ENCODE data around the gene ASB9. TPM values are rescaled to one million over a fixed set of nuclear protein-coding genes. Genes with fewer than 3 reads are reported as not detected.

The ASB9 gene
- total RNA-seq, 1 experiment from 2014 or later: 5.7 TPM

DNA sequence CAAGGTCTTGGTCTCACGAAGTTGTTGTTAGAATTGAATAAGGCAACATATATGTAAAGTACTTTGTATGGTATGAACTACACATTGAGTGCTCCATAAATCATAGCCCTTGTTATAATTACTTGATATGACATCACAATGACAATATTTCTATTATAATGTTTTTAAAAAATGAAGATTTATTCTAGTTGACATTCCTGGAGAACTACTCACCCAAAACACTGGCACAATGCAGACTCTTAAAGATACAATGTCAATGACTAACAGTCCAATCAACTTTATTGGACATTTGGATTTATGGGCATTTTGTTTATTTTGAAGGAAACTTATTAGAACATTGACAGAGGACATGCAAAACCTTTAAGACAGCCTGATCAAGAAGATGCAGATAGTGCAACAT, 55.3 kb downstream of the ASB9 start:
- Histone ChIP-seq H3K9me2 (ENCODE audit: insufficient read depth) (no peaks in the 10 kb centered on the region), H3K27me3 (ENCODE audit: insufficient read depth, low read depth) (no peaks in the 10 kb centered on the region), H3K4me3 (no peak overlapping the region), H4K20me1 (ENCODE audit: insufficient read depth) (no peaks in the 10 kb centered on the region), H3K27ac (no peak overlapping the region), H3K9me3 (ENCODE audit: insufficient read depth, low read depth) (no peaks in the 10 kb centered on the region), H3F3A (ENCODE audit: insufficient read depth, low read depth) (no peaks in the 10 kb centered on the region), H2AFZ (no peak overlapping the region), H3K4me2 (no peak overlapping the region), H3K36me3 (ENCODE audit: low read depth) (no peaks in the 10 kb centered on the region), H3K4me1 (replicated peaks; ENCODE audit: insufficient read depth) (no peaks in the 10 kb centered on the region), H3K79me2 (ENCODE audit: low read depth) (no peaks in the 10 kb centered on the region)
- CTCF ChIA-PET: no interaction called here
- DNase-seq: no peak
- TF ChIP-seq, protein P1, sequence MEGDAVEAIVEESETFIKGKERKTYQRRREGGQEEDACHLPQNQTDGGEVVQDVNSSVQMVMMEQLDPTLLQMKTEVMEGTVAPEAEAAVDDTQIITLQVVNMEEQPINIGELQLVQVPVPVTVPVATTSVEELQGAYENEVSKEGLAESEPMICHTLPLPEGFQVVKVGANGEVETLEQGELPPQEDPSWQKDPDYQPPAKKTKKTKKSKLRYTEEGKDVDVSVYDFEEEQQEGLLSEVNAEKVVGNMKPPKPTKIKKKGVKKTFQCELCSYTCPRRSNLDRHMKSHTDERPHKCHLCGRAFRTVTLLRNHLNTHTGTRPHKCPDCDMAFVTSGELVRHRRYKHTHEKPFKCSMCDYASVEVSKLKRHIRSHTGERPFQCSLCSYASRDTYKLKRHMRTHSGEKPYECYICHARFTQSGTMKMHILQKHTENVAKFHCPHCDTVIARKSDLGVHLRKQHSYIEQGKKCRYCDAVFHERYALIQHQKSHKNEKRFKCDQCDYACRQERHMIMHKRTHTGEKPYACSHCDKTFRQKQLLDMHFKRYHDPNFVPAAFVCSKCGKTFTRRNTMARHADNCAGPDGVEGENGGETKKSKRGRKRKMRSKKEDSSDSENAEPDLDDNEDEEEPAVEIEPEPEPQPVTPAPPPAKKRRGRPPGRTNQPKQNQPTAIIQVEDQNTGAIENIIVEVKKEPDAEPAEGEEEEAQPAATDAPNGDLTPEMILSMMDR (conservative IDR thresholded peaks at IDR 0.05): no peak
- no peak for TF ChIP-seq EZH2 (IDR thresholded peaks at IDR 0.05; ENCODE audit: low read depth)
- intact Hi-C loops (cut with micrococcal nuclease; ENCODE audit: unreplicated experiment): no loop called here
- no TSS peak for BruUV-seq (replicated peaks)
- POLR2A ChIA-PET (ENCODE audit: unreplicated experiment): no interaction called here

- POLR2A ChIA-PET (ENCODE audit: unreplicated experiment): no interaction called here
- CTCF ChIA-PET: no interaction called here
- BruUV-seq (replicated peaks): no TSS peak
- no peak overlapping the region for H2AFZ ChIP-seq
- H3K9me3 ChIP-seq (ENCODE audit: insufficient read depth, low read depth): no peaks in the 10 kb centered on the region
- H3K4me3 ChIP-seq: no peak overlapping the region
- no peaks in the 10 kb centered on the region for H4K20me1 ChIP-seq (ENCODE audit: insufficient read depth)
- H3K4me1 ChIP-seq (replicated peaks; ENCODE audit: insufficient read depth): no peaks in the 10 kb centered on the region
- intact Hi-C loops (cut with micrococcal nuclease; ENCODE audit: unreplicated experiment): no loop called here
- no peak overlapping the region for H3K27ac ChIP-seq
- DNase-seq: no peak
- no peaks in the 10 kb centered on the region for H3F3A ChIP-seq (ENCODE audit: insufficient read depth, low read depth)
- H3K4me2 ChIP-seq: no peak overlapping the region
- H3K36me3 ChIP-seq (ENCODE audit: low read depth): no peaks in the 10 kb centered on the region
- no peaks in the 10 kb centered on the region for H3K9me2 ChIP-seq (ENCODE audit: insufficient read depth)
- TF ChIP-seq, protein P1 (conservative IDR thresholded peaks at IDR 0.05): no peak
- no peak for TF ChIP-seq EZH2 (IDR thresholded peaks at IDR 0.05; ENCODE audit: low read depth)
- no peaks in the 10 kb centered on the region for H3K79me2 ChIP-seq (ENCODE audit: low read depth)
- no peaks in the 10 kb centered on the region for H3K27me3 ChIP-seq (ENCODE audit: insufficient read depth, low read depth)
Measured at GRCh38 chrX:15209096-15209495, 60.8 kb downstream of the ASB9 start.

DNA sequence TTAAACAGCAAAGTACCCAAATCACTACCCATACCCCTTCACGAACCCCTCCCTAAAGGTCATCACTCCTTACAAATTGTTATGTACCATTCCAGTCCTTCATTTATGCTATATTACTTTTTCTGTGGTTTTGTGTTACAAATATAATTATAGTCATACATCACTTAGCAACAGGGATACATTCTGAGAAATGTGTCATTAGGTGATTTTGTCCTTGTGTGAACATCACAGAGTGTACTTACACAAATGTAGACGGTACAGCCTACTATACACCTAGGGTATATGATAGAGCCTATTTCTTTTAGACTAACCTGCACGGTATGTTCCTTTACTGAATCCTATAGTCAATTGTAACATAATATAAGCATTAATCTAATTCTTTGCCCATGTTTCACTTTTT, 61.9 kb downstream of the ASB9 start:
- no peaks in the 10 kb centered on the region for H3K4me1 ChIP-seq (replicated peaks; ENCODE audit: insufficient read depth)
- H3K9me2 ChIP-seq (ENCODE audit: insufficient read depth): no peaks in the 10 kb centered on the region
- no TSS peak for BruUV-seq (replicated peaks)
- no peaks in the 10 kb centered on the region for H3K9me3 ChIP-seq (ENCODE audit: insufficient read depth, low read depth)
- DNase-seq: no peak
- H3F3A ChIP-seq (ENCODE audit: insufficient read depth, low read depth): no peaks in the 10 kb centered on the region
- no peak overlapping the region for H3K4me3 ChIP-seq
- no peaks in the 10 kb centered on the region for H3K36me3 ChIP-seq (ENCODE audit: low read depth)
- H3K4me2 ChIP-seq: no peak overlapping the region
- no peaks in the 10 kb centered on the region for H4K20me1 ChIP-seq (ENCODE audit: insufficient read depth)
- H3K27ac ChIP-seq: no peak overlapping the region
- intact Hi-C loops (cut with micrococcal nuclease; ENCODE audit: unreplicated experiment): no loop called here
- ChIA-PET POLR2A (ENCODE audit: unreplicated experiment) (no interaction called here), CTCF (no interaction called here)
- H3K79me2 ChIP-seq (ENCODE audit: low read depth): no peaks in the 10 kb centered on the region
- no peak overlapping the region for H2AFZ ChIP-seq
- TF ChIP-seq, protein P1 (conservative IDR thresholded peaks at IDR 0.05): no peak
- TF ChIP-seq EZH2 (IDR thresholded peaks at IDR 0.05; ENCODE audit: low read depth): no peak
- H3K27me3 ChIP-seq (ENCODE audit: insufficient read depth, low read depth): no peaks in the 10 kb centered on the region

All from PC-9 (cell line).